Measurements from ENCODE around the gene SP9. TPM values are rescaled to one million over a fixed set of nuclear protein-coding genes. Genes with fewer than 3 reads are reported as not detected.

Gene SP9
- total and polyA plus RNA-seq, 9 of the 15 experiments (the other 6 are each of a cell fraction or from before 2014, with no cell fraction given) = 0.04 to 0.23 (median 0.11) TPM; not detected in 3

- Histone ChIP-seq H3K9ac (ENCODE audit: insufficient read depth in 1 of 2, low read depth in 2 of 2, low read length in 2 of 2) (peak overlapping the region; percentile 63 to 91), H4K20me1 (replicated peaks; ENCODE audit: control insufficient read depth, insufficient read depth, low read length) (no peaks in the 10 kb centered on the region), H3K27ac (ENCODE audit: extremely low read depth, low read depth, low read length) (peak overlapping the region; percentile 54; the same call in 2 of the 3 replicates), H3K4me1 (replicated peaks in 1 of 2; ENCODE audit: control insufficient read depth in 2 of 2, insufficient read depth in 2 of 2, low read length in 2 of 2) (peaks cover 8 to 24% of the 10 kb centered on the region in 2 experiments; a peak in 3 of 5 replicates), H3K4me3 (peak overlapping the region; percentile 49), H3K36me3 (ENCODE audit: control insufficient read depth, insufficient read depth, low read length) (no peaks in the 10 kb centered on the region), H3K9me3 (replicated peaks; ENCODE audit: control insufficient read depth, insufficient read depth, low read depth, low read length) (no peaks in the 10 kb centered on the region), H2AFZ (ENCODE audit: low read depth, low read length) (peak overlapping the region; percentile 87), H3K4me2 (ENCODE audit: insufficient read depth, low read length) (peak overlapping the region; percentile 80), H3K9me1 (ENCODE audit: control insufficient read depth, insufficient read depth, low read length) (no peaks in the 10 kb centered on the region), H3K79me2 (ENCODE audit: control insufficient read depth, insufficient read depth, low read length) (no peaks in the 10 kb centered on the region), H3K27me3 (ENCODE audit: control insufficient read depth in 2 of 2, insufficient read depth in 2 of 2, low read length in 2 of 2) (peaks cover 21 to 26% of the 10 kb centered on the region in 2 experiments)
- FAIRE-seq (peak; percentile 79), DNase-seq (ENCODE audit: extremely low read depth in 1 of 4, low spot score in 3 of 4) (peak in 3 of 4 experiments; percentile 27 to 67 (median 30)), ATAC-seq (peak; percentile 72)
- WGBS (ENCODE audit: insufficient coverage, low coverage, missing lambda C conversion rate) = 50% methylated on average over 27 of the region's 30 CpGs
- POLR2A ChIA-PET = interaction anchor here (0.6 to 1.9 kb wide), 4 partner anchors 8 to 317 kb away, joined by 3 to 9 read pairs (median 4); no protein-coding TSS in a partner anchor
- BruUV-seq (replicated peaks) = TSS peak; percentile 98
- CTCF ChIA-PET (ENCODE audit: low intra/inter-chr PET ratio) = no interaction called here
- intact Hi-C loops (cut with micrococcal nuclease) = no loop called here
- in situ Hi-C loops (cut with MboI) = loop anchor here (10.0 kb wide), 1 partner anchor 171 kb away; no protein-coding TSS in a partner anchor
- TF ChIP-seq ZNF3 (CRISPR knock-in tag; IDR thresholded peaks at IDR 0.05) (no peak), SRSF3 (IDR thresholded peaks at IDR 0.05; ENCODE audit: insufficient read depth, low read length) (no peak), HNRNPL (IDR thresholded peaks at IDR 0.05; ENCODE audit: low read depth, low read length) (no peak), ESRRA (IDR thresholded peaks at IDR 0.05; ENCODE audit: borderline replicate concordance, low read depth) (peak; percentile 14; the same call in 1 of the 2 replicates), JUND (IDR thresholded peaks at IDR 0.05; ENCODE audit: borderline replicate concordance, low read depth, low read length) (no peak), JUND (tag; IDR thresholded peaks at IDR 0.05; ENCODE audit: borderline replicate concordance, low read depth, low read length) (no peak), HSF4 (CRISPR knock-in tag; IDR thresholded peaks at IDR 0.05; ENCODE audit: borderline replicate concordance) (no peak), BACH1 (tag; IDR thresholded peaks at IDR 0.05) (no peak), NR4A1 (CRISPR knock-in tag; IDR thresholded peaks at IDR 0.05) (no peak), NR4A1 (tag; IDR thresholded peaks at IDR 0.05) (no peak), ZNF644 (tag; IDR thresholded peaks at IDR 0.05; ENCODE audit: low read depth) (no peak), FOSL1 (tag; conservative IDR thresholded peaks at IDR 0.05) (no peak), FOXK2 (conservative IDR thresholded peaks at IDR 0.05 in 1 of 2, IDR thresholded peaks at IDR 0.05 in 1 of 2; ENCODE audit: low read depth in 2 of 2) (peak; percentile 98), BRD9 (IDR thresholded peaks at IDR 0.05; ENCODE audit: low read depth, partially characterized antibody) (peak; percentile 18), TRIM25 (IDR thresholded peaks at IDR 0.05; ENCODE audit: borderline replicate concordance) (no peak)
- TF ChIP-seq, protein P1, sequence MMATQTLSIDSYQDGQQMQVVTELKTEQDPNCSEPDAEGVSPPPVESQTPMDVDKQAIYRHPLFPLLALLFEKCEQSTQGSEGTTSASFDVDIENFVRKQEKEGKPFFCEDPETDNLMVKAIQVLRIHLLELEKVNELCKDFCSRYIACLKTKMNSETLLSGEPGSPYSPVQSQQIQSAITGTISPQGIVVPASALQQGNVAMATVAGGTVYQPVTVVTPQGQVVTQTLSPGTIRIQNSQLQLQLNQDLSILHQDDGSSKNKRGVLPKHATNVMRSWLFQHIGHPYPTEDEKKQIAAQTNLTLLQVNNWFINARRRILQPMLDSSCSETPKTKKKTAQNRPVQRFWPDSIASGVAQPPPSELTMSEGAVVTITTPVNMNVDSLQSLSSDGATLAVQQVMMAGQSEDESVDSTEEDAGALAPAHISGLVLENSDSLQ (IDR thresholded peaks at IDR 0.05) = no peak
- TF ChIP-seq, protein P2, sequence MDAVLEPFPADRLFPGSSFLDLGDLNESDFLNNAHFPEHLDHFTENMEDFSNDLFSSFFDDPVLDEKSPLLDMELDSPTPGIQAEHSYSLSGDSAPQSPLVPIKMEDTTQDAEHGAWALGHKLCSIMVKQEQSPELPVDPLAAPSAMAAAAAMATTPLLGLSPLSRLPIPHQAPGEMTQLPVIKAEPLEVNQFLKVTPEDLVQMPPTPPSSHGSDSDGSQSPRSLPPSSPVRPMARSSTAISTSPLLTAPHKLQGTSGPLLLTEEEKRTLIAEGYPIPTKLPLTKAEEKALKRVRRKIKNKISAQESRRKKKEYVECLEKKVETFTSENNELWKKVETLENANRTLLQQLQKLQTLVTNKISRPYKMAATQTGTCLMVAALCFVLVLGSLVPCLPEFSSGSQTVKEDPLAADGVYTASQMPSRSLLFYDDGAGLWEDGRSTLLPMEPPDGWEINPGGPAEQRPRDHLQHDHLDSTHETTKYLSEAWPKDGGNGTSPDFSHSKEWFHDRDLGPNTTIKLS (IDR thresholded peaks at IDR 0.05; ENCODE audit: borderline replicate concordance, low read depth) = no peak
Measured at GRCh38 chr2:174325373-174326160, 9.2 kb upstream of the SP9 start.
